Stimulated activated CD8-positive, alpha-beta memory T cell treated with anti-CD3 and anti-CD28 coated beads, Interleukin-4, amount 100 ng/mL, for 48 hours (primary cell): ENCODE data around the gene ACSF2.
"Not testable (repeated sequence)": the region's sequence is repeated elsewhere in the genome, so short reads cannot be mapped to it uniquely, and the experiment has no call there.

Source experiments
- DNase-seq: peaks from one replicate; pipeline ENCODE4 v3.0.0-alpha.2; 2020

Gene ACSF2

DNA sequence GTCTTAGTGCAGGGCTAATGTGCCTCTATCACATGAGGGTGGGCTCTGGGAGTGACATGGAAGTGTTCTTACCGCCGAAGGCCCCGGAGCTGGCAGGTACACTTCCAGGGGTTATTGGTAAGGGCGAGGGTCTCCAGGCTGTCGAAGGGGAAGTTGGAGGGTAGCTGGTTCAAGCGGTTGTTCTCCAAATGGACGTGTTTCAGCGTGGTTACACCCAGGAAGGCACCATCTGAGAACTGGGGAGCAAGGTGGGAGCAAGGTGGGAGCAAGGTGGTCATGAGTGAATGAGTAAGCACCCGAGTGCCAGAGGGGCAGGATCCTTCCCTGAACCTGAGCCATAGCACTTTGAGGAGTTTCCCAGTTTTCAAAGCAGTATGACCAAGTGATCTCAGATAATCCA lies 39.6 kb downstream of the ACSF2 start:
- DNase-seq, result no peak

DNA sequence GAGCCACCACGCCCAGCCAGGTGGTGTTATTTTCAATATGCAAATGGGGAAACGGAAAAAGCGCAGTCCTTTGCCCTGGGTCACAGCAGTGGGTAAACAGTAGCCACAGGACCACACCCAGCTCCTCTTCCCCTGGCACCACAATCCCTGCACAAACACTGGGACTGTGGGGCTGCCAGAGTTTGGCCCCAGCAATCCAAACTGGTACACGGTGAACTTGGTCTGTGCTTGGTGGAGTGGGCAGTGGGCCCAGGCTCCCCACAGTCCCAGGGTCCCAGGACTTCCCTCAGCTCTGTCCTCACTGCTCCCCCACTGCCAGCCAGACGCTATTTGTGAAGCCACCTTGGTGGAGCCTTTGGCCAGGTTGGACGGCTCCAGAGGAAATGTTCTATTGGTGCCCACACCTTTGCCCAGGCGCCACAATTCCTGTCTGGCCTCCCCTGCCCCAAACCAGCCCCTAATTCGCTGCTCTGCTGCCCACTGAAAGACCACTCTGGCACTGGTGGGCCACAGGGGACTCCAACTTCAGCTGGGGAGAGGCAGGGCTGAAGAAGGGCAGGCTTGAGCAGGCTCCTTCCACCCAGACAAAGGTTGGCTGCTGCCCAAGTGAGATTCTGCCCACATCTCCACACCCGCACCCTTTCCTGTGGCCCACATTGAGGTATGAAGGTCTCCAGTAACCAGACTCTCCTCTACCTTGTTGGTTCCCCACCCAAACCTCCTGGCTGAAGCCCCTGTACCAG lies 40.5 kb downstream of the ACSF2 start:
- DNase-seq, result no peak

DNA sequence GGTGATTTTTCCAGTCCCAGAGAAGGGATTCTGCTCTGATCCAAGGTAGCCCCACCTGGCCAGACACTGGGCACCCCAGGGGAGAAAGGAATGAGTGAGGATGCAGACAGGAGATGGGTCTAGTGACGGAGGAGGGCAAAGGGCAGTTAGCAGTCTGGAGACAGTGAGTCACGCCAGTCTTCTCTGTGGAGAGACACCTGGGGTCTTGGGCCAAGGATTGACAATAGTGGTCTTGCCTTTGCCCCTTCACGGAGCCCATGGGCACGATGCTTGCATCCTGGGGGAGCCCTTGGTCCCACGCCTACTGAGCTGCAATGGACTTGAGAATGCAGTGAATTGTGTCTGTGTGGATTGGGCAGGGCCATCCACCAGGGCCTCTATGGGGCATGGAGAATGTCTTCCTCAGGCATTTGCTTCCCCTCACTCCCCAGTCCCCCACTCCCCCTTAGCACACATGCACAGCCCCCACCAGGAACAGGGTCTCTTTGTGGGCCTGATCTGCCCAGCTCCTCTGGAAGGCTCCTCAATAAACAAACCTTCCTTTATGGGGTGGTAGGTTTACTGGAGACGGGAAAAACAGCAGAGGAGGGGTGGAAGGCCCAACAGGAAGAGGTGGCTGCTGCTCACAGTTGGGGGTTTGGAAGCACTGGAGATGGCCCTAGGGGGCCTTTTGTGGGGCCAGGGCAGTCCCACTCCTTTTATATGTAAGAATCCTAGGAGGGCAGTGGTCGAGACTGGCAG lies 41.3 kb downstream of the ACSF2 start:
- DNase-seq, result no peak

DNA sequence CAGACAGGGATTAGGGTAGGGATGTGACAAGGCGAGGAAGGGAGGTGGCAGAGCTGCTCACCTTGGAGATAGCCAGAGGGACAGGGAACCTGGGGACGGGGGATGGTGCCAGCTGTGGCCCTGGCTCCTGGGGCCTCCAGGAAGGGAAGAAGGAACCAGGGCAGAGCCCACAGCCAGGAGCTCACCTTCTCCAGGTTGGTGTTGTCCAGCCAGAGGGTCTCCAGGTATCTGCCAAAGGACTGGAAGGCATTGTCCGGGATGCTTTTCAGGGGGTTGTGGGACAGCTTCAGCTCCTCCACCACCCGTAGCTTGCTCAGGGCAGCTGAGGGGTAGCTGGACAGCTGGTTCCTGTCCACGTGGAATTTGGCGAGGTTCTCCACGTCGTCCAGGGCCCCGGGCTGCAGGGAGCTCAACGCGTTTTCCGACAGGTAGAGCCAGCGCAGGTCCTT lies 41.9 kb downstream of the ACSF2 start:
- DNase-seq, result no peak

DNA sequence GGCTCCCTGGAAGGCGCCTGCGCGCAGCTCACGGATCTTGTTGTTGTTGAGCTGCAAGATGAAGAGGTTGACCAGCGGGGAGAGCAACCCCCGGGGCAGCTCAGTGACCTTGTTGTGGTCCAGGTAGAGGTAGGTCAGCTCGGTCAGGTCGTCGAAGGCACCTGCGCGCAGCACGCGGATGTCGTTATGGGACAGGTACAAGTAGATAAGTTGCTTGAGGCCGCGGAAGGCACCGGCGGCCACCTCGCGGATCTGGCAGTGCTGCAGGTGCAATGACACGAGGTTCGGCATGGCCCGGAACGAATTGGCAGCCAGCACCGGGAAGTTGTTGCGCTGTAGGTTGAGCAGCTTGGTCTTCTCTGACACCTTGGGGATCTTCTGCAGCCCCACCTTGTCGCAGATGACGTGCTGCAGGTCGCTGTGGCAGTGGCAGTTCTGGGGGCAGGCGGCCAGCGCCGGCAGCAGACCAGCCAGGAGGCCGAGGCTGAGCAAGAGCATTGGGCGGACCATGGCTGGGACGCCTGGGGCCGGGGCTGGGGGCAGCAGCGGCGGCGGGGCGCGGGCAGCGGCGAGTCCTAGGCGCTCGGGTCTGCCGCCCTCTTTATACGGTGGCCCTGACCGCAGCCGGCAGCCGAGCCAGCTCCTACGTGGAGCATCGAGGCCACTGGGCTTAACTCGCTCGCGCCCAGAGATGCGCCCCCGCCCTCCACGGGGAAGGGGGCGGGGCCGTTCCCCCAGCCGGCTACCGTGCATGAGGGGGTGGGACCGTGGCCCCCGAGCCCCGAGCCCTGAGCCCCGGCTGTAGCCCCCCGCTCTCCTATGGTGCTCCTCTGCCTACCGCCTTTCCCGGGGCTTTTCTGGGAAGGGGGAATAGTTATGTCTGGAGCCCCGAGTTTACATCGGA lies 42.5 kb downstream of the ACSF2 start, which contains the start of gene CHAD:
Gene CHAD (minus strand): TSS at position 577 of the 904 bp plus-strand sequence. CDS start 67 bp downstream, at position 510.
- no peak for DNase-seq

DNA sequence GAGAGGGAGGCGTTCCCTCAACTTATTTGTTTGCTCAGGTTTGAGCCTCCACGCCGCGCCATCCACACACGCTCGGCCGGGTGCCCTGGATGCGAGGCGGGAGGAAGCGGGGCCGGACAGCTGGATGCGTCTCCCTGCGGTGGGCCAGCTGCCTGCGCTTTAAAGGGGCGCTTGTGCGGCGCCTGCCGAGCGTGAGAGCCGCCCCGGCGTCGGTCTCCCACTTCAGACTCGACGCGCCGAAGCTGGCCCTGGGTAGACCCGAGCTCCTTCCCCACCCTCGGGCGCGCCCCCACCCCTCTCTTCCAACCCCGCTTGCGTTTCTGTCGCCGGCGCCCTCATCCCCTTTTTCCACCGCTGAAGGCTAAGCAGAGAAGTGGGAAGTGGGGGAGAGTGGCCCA lies 43.2 kb downstream of the ACSF2 start:
- no peak for DNase-seq

DNA sequence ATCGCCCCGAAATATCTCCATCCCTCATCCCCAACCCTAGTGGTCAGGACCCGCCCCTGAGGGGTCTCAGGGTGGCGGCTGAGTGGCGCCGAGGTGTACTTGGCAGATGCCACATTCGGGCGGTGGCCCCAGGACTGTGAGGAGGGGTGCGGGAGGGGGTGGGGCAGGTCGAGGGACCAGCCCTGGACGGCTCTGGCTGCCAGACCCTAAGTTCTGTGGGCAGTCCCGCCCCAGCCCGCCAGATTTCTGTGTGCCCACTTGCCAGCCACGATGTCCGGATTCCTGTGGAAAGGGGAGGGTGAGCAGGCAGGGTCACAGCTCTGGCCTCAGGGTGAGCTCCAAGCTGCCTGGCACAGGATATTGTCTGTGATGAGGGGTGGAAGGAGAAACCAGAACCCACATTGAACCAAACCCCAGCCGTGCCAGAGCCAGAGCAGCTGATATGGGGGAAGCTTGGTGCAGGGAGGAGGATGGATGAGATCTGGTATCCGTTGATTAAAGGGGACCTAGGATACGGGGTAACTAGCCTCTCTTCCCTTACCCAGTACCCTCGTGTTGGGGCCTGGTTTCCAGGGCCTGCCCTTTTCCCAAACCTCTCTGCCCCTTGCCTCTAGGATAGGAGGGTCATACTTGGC lies 43.8 kb downstream of the ACSF2 start:
- no peak for DNase-seq

DNA sequence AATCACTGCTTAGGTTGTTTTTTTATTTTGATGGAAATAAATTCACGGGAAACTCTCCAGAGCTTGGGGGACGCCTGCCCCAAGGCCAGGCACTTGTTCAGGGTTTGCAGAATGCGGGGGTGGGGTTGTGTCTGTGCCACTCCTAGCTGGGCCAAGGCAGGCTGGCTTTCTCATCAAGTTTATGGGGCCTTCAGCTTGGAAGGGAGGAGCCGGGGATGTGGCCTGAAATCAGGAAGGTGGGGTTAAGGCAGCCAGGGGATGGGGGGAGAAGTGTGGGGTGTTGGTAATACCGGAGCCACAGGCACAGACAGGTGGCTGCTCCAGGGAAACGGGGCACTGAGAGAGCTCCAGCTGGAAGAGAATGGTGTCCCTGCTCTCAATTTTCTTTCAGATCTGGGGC lies 44.4 kb downstream of the ACSF2 start:
- DNase-seq, result no peak

DNA sequence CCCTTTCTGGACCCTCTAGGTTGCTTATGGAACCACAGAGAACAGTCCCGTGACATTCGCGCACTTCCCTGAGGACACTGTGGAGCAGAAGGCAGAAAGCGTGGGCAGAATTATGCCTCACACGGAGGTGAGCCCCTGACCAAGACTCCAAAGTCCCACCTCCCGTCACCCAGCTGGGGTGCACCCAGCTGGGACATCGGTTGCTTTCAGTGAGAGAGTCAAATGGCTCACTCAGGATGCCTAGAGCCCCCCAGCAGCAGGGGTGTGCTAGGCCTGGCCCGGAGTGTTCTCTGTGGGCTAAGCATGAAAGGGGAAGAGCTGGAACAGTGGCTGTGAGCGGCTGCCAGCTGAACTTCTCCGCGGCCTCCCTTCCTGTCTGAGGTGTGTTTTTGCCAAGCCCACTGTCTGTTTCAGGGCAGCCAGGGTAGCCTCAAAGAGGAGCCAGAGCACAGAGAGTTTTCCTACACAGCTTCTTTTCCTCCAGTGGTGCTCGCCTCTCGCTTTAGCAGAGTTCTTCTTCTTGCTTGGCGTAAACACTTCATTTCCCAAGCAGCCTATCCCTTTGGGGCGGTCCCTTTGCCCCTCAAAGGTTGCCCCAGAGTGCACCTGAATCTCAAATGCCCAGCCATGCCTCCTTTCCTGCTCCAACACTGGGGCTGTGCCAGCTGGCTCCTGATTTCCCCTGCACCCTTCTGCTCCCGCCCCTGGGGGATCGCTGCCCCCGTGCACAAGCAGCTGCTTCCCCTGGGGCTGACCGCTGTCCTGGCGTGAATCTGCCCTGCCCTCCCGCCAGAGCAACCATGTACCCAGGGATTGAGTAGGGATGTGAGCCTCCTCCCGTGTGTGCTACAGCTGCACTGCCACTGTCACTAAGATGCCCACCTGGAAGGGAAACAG lies 45.2 kb downstream of the ACSF2 start:
- DNase-seq, result no peak

DNA sequence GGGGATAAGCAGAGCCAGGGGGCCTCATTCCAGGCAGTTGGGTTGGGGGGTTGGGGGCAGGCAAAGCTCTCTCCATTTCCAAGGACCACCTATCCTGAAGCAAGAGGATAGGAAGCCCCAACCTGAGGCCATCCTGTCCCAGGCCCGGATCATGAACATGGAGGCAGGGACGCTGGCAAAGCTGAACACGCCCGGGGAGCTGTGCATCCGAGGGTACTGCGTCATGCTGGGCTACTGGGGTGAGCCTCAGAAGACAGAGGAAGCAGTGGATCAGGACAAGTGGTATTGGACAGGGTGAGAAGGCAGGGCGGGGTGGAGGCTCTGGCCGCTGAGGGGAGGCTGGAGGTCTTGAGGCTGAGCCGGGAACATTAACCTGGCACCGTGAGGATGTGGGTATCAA lies 46.3 kb downstream of the ACSF2 start:
- no peak for DNase-seq

DNA sequence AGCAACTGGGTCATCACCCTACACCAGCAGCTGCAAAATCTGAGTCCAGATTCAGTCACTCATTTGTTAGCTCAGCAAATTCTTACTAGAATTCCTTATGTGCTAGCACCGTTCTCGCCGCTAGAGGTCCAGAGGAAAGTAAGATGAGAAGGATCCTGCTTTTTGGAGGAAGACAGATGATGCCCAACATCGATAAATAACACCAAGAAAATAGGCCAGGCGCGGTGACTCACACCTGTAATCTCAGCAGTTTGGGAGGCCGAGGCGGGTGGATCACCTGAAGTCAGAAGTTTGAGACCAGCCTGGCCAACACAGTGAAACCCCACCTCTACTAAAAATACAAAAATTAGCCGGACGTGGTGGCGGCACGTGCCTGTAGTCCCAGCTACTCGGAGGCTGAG lies 46.7 kb downstream of the ACSF2 start:
- not testable (repeated sequence) for DNase-seq

DNA sequence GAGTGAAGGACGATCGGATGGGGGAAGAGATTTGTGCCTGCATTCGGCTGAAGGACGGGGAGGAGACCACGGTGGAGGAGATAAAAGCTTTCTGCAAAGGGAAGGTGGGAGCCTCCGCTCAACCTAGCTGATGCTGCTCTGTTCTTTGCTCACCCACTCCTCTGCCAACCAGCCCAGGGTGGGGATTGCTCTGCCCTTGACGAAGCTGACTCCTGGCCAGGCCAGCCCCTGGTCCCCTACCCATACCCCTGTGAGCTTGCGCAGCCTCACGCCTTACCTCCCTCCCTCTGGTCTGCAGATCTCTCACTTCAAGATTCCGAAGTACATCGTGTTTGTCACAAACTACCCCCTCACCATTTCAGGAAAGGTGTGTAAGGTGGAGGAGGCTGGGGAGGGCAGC lies 47.9 kb downstream of the ACSF2 start:
- no peak for DNase-seq

DNA sequence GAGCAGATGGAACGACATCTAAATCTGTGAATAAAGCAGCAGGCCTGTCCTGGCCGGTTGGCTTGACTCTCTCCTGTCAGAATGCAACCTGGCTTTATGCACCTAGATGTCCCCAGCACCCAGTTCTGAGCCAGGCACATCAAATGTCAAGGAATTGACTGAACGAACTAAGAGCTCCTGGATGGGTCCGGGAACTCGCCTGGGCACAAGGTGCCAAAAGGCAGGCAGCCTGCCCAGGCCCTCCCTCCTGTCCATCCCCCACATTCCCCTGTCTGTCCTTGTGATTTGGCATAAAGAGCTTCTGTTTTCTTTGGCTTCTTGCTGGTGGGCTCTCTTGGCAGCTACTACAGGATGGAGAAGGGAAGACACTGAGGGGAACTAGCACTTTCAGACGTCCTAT lies 48.5 kb downstream of the ACSF2 start:
- DNase-seq, result no peak

DNA sequence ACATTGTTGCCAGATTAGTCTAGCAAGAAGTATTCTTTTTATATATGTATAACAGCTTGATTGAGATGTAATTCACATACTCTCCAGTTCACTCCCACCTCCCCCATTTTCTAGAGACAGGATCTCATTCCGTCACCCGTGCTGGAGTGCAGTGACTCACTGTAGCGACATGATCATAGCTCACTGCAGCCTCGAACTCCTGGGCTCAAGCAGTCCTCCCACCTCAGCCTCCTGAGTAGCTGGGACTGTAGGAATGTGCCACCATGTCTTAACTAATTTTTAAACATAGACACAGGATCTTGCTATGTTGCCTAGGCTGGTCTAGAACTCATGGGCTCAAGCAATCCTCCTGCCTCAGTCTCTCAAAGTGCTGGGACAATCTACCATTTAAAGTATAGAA lies 49.3 kb downstream of the ACSF2 start:
- DNase-seq, result no peak

DNA sequence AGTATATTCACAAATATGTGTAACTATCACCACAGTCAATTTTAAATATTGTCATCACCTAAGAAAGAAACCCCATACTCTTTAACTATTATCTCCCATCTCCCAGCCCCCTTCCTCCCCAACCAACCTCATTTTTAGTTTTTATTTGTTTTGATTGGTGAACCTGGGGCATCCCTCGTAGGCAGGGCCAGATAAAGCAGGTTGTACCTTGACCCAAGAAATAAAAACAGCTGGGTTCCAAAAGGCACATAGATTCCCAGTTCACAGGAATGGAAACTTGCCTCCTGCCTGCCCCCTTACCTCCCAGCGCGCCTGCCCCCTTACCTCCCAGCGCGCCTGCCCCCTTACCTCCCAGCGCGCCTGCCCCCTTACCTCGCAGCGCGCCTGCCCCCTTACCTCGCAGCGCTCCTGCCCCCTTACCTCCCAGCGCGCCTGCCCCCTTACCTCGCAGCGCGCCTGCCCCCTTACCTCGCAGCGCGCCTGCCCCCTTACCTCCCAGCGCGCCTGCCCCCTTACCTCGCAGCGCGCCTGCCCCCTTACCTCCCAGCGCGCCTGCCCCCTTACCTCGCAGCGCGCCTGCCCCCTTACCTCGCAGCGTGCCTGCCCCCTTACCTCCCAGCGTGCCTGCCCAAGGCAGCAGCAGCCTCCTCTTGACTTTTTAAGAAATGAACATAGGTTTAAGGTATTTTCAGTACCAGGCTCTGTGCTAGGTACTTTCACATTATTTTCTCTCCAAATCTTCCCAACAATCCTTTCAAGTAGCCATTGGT lies 49.9 kb downstream of the ACSF2 start:
- not testable (repeated sequence) for DNase-seq

DNA sequence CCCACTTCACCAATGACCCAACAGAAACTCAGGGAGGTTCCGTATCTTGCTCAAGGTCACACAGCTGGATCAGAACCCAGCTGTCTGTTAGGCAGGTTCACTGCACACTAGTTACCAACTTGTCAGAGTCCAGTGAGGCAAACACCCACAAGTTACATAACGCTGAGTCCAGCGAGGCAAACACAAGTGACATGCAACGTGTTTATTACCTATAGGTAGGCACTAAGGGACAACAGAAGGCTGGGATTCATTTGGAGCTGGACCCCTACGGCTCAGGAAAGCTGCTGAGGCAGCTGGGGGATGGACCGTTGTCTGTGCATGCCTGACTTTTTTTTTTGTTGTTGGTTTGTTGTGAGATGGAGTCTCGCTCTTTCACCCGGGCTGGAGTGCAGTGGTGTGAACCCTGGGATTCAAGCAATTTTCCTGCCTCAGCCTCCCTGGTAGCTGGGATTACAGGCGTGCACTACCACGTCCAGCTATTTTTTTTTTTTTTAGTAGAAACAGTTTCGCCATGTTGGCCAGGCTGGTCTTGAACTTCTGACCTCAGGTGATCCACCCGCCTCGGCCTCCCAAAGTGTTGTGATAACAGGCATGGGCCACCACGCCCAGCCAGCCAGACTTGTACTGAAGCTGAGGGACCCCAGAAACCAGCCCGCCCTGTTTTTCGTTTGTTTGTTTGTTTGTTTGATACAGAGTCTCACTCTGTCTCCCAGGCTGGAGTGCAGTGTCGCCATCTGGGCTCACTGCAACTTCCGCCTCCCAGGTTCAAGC lies 50.7 kb downstream of the ACSF2 start:
- DNase-seq, result no peak

DNA sequence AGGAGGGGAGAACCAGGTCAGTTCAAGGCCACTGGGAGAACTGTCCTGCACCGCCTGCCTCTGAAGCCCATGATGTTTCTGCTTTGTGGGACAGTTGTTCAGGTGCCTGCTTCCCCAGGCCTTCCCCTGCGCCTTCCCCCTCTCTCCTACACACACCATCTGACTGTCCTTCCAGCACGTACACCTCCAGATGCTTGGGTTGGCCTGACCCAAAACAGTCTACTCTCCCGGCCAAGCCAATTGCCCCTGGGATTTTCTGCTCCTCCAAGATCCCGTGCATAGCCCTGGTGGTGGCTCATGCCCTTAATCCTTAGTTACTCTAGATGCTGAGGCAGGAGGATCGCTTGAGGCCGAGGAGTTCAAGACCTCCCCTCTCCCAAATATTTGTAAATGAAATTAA lies 52.0 kb downstream of the ACSF2 start:
- no peak for DNase-seq

DNA sequence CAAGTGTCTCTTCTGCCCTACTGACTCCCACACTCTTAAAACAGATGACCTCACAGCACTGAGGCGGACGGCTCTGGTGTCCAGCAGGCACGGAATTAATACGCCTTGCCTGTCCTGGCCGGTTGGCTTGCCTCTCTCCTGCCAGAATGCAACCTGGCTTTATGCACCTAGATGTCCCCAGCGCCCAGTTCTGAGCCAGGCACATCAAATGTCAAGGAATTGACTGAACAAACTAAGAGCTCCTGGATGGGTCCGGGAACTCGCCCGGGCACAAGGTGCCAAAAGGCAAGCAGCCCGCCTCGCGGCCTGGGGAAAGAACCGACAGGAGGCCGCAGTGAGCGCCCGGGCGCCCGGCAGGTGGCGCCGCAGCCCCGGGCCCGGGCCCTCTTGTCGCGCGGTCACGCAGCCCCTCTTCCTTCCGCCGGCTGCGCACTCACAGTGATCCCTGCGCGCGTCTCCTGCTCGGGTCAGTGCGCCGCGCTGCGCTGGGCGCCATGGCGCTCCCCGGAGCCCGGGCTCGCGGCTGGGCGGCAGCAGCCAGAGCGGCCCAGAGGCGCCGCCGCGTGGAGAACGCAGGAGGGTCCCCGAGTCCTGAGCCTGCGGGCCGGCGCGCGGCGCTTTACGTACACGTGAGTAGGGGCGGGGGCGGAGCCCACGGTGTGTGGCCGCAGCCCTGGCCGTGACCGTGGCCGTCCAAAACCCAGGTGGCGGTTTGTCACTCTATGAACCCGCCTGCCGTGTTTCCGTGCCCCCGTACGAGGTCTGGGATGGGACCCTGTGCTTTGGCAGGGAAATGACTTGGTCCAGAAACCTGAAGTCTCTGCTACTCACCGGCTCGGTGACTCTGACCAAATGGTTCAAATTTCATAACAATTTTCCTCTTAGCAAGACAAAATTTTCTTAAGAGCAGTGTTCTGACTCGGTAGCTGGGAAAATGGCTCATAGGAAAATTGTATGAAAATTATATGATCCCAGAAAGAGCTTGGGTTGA lies 52.7 kb downstream of the ACSF2 start, which contains the start of gene RSAD1:
Gene RSAD1 (plus strand): TSS at position 470 of the 991 bp plus-strand sequence. CDS start 25 bp downstream, at position 495.
- peak; percentile 86 for DNase-seq
